HG02588 (cell line): Measurements from ENCODE around the gene VPS33B.
"Not testable (repeated sequence)": the region's sequence is repeated elsewhere in the genome, so short reads cannot be mapped to it uniquely, and the experiment has no call there.

Experiments
- ATAC-seq: cut with Tn5 transposase; IDR thresholded peaks from one replicate; pipeline ENCODE4 v1.9.1; 2021; ENCODE audit warnings: mild to moderate bottlenecking, moderate library complexity; ENCODE audit not compliant: unreplicated experiment

Gene VPS33B

DNA sequence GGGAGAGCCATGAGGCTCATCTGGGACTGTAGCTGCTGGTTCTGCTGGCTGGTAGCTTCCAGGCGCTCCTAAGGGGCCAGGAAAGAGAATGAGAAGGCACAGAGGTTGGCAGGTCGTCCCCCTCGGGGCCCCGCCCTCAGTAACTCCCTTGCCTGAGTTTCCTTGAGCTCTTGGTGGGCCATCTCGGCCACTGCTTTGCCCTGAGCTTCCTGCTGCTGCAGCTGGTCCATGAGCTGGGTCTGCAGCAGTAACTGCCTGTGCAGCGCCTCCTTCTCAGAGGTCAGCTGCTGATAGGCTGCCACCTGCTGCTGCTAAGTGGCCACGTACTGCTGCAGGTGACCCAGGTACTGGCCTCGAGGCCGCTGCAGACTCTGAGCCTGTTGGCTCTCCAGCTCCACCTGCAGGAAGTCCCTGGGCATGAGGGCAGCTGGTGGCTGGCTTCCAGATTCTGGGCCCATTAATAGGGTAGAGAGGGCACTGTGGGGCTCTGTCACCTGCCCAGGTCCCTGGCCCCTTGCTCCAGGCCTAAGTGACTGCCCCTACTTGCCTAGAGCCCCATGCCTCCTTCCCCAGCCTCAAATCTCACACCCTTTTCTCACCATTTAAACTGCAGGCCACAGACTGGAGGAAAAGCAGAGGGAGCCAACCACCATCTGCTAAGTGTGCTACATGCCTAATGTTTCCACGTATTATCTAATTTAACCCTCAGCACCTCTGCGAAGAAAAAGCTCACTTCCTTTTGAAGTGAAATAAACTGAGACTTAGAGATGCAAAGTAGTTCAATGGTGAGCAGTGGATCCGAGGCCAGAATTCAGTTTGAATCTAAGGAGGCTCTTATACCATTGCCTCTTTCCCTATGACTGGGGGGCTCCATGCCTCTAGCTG, 10.8 kb upstream of the VPS33B start:
- peak; percentile 47 for ATAC-seq

DNA sequence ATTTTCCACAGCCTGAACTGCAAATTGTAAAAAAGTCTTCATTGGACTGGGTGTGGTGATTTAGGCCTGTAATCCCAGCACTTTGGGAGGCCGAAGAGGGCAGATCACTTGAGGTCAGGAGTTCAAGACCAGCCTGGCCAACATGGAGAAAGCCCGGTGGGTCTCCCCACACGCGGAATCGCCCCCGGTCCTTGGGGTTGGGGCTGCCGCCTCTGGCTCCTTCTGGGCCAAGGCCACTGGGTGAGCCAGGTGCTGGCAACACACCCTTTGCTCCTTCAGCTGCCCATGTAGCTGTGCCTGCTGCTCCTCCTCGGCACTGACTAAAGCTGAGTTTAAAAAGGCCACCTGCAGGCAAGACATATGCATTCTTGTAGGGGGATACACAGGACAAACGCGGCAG, 9.4 kb upstream of the VPS33B start:
- ATAC-seq = no peak

GRCh38 chr15:91027677-91028076, 5.3 kb upstream of the VPS33B start:
- no peak for ATAC-seq

- ATAC-seq = no peak
Measured at GRCh38 chr15:91023720-91024119, 1.3 kb upstream of the VPS33B start.

- ATAC-seq = no peak
Measured at GRCh38 chr15:91022832-91023129, 387 bp upstream of the VPS33B start.

- ATAC-seq = no peak
Measured at GRCh38 chr15:91021516-91022074, 799 bp downstream of the VPS33B start.

DNA sequence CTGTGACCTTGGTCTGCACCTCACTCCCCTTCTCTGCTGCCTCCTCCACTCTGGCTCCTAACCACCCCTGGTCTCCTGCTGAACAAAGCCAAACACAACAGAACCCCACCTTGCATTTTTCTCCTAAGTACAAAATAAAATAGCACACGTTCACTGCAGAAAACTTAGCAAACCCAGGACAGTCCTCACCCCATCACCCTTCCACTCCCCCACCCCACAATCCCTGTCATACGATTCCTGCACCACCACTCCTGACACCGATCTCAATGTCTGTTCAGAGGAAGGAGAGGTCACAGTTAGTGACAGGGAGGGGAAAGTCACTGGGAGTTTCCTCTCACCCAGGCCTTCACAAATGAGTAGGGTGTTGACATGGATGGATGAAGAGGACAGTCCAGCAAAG, 4.2 kb downstream of the VPS33B start:
- ATAC-seq = no peak

- no peak for ATAC-seq
Measured at GRCh38 chr15:91017716-91018115, 4.7 kb downstream of the VPS33B start.

GRCh38 chr15:91013701-91014100, 8.7 kb downstream of the VPS33B start:
- not testable (repeated sequence) for ATAC-seq

DNA sequence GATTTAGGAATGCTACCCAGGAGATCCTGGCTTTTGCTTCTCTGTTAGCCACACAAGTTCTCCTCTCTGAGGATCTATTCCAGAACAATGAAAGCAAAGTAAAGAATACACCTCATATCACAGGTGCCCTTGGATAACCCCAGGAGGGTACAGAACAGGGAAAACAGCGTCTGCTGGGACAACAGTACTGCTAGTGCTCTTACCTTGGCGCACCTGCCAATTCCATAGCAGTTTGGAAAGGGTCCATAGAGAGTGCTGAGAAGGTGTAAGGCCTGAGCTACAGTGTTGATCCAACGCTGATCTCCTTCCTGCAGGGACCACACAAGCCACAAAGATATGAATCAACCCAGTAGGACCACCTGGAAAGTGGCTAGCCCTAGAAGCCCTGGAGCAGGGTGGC, 15.1 kb downstream of the VPS33B start:
- ATAC-seq = no peak

- no peak for ATAC-seq
Measured at GRCh38 chr15:91001209-91001608, 21.2 kb downstream of the VPS33B start.

- no peak for ATAC-seq
Measured at GRCh38 chr15:90998737-90999136, 23.7 kb downstream of the VPS33B start.

GRCh38 chr15:90994417-90995311, 27.7 kb downstream of the VPS33B start, which contains the start of gene PRC1:
TSS of gene PRC1 (minus strand) at chr15:90994535. CDS start at chr15:90994417, 118 bp downstream.
- ATAC-seq = peak; percentile 93

DNA sequence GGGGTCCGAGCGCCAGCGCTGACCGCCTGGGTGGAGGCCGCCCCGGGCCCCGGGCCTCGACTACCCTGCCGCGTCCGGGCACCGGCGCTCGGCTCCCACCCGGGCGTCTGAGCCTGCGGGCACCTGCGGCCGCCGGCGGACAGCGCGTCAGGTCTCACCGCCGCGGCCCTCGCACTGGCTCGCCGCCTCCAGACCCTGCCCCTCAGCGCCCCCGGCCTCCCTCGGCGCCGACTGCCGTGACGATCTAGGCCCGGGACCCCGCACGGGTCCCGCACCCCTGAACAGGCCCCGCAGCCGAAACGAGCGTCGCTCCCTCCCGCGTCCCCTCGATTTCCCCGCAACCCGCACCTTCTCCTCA, 28.4 kb downstream of the VPS33B start:
- peak; percentile 23 for ATAC-seq

DNA sequence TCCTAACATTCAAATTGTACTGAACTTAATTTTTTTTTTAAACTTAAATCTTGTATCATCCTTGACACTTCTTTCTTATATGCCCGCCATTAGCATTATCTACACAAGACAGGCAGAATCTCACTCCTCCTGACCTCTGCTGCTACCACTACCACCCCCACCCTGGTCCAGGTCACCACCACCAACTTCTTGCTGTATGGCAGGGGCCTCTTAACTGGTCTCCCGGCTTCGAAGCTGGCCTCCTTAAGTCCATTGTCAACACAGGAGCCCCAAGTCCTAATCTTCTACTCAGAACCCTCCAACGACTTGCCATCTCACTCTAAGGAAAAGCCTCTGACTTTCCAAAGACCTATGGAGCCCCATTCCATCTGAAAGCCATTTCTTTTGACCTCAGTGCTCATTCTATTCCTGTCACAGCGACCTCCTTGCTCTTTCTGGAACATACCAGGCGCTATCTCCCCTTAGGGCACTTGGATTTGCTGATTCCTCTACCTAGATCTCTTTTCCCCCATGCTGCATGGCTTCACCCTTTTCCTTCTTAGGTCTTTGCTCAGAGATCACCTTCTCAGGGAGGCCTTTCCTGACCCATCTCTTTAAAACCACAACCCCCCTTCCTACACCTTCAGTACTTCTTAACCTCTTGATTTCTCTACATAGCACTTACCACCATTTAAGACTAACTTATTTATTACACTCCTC, 30.7 kb downstream of the VPS33B start:
- ATAC-seq = no peak

DNA sequence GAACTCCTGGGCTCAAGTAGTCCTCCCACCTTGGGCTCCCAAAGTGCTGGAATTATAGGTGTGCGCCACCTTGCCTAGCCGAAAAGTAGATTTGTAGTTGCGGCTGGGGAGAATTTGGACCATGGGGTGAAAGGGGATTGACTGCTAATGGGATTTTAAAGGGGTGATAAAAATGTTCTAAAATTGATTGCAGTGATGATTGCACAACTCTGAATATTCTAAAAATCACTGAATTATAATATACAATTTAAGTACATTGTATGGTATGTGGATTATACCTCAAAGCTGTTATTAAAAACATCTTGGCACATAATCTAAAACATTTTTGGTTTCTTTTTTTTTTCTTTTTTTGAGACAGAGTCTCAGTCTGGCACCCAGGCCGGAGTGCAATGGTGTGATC, 31.9 kb downstream of the VPS33B start:
- ATAC-seq = no peak

DNA sequence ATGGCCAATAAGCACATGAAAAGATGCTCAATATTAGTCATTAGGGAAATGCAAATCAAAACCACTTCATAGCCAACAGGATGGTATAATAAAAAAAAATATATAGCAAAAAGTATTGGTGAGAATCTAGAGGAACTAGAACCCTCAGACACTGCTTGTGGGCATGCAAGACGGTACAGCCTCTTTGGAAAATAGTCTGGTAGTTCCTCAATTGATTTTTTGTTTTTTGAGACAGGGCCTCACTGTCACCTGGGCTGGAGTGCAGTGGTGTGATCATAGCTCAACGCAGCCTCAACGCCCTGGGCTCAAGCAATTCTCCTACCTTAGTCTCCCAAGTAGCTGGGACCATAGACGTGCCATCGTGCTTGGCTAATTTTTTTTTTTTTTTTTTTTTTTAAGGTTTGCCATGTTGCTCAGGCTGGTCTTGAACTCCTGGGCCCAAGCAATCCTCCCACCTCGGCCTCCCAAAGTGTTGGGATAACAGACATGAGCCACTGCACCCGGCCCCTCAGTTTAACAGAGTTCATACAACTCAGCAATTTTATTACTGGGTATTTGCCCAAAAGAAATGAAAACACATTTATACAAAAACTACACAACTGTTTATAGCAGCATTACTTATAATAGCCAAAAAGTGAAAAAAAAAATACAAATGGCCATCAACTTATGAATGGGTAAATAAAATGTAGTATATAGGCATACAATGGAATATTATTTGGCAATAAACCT, 33.2 kb downstream of the VPS33B start:
- no peak for ATAC-seq

DNA sequence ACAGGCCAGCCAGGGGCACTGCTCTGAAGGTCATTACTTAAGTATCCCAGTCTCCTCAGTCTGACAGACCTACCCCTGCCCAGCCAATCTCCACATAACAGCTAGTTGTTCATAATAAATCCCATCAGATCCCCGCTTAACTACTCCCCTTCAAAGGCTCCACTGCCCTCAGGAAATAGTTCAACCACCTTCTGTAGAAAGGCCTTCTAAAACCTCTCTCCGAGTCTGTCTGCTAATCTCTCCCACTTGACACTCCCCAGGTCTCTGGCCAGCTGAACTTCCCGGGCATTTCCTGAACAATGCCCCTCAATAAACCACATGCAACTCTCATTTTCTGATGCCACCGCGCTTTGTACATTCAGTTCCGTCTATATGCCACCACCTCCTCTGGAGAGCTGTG, 34.1 kb downstream of the VPS33B start:
- ATAC-seq = no peak

DNA sequence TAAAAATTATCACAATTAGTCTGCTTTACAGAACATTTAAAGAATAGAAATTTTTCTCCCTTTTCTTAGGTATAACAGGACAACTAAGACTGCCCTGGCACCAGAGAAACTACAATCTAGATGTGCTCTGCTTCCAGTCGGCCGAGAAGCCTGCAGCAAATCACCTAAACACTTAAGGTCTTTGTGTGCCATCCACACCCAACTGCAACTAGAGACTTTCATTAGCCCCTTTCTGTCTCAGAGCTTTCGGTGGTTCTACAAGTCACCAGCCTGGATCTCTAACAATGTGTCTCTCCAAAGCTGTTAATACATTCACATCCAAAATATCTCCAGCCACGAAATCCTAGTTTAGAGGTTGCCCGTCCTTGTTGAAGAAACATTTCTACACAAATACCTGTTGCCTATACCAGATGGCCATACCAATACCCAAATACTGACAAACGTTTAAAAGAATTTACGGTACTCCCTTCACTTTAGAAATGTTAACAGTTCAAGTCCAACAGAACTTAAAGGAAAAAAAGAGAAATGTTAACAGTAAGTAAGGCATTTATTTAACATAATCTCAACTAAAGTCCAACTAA, 34.7 kb downstream of the VPS33B start:
- no peak for ATAC-seq
